GM21576 (cell line): ENCODE results near the gene EIF5A.

ENCODE experiments used
- ATAC-seq: cut with Tn5 transposase; IDR thresholded peaks from one replicate; pipeline ENCODE4 v1.9.1; 2021; ENCODE audit warnings: mild to moderate bottlenecking, moderate library complexity; ENCODE audit not compliant: unreplicated experiment

The EIF5A gene

DNA sequence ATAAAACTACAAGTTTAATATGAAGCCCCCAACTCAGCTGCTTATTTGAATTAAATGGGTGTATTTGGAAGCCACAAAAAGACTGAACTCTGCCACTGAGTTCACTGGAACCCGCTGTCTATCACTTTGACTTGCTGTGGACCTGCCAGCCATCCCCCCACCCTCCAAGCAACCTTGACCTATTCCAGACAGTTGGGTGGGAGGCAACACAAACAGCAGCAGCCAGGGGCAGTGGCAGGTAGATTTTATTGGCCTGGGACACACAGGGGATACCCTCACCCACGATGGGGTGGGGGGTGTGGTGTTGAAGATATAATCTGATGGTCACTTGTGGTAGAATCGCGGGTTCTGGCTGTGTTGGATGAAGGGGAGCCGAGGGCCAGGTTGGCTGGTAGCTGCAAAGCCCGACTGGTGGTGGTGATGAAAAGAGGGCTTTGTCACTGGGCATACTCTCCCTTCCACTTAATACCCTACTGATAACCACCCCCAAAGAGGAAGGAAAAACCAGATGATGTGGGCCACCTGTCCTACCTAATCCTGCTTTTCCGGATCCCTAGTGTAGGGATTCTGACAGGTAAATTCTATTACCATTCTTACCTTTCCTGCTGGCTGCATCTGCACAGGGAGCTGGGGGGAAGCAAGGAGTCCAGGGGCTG lies 5.1 kb downstream of the EIF5A start:
- ATAC-seq = no peak

DNA sequence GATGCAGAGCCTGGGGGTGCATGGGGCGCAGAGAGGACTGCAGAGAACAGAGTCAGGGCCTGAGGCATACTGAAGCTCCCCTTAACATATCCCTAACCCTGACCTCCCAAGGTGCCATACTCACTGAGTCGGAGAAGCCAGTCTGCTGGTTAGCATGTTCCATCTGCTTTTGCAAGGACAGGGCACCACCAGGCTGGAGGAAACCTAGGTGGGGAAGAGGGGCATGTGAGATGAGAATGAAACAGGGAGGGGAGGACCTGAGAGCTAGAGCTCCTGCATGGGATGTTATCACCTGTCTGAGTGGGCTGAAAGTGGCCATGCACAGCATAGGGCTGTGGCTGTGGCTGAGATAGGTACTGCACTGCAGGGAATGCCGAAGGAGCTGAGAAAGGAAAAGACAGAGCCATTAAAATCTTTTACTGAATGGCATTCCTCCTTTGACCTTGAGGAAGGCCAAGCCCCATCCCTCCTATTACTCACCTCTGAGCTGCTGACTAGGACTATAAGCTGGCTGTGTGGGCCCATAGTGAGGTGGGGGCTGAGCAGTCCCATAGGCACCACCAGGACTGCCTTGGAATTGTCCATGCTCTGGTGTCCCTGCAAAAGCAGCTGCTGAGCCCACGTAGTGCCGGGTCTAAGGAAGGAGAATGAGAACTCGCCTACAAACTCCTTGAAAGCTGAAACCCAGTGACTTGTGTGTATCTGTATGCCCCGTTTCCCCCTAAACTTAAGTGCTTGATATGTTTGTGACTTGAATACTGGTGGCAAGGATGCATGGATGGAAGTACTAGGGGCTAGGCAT lies 5.9 kb downstream of the EIF5A start:
- no peak for ATAC-seq

DNA sequence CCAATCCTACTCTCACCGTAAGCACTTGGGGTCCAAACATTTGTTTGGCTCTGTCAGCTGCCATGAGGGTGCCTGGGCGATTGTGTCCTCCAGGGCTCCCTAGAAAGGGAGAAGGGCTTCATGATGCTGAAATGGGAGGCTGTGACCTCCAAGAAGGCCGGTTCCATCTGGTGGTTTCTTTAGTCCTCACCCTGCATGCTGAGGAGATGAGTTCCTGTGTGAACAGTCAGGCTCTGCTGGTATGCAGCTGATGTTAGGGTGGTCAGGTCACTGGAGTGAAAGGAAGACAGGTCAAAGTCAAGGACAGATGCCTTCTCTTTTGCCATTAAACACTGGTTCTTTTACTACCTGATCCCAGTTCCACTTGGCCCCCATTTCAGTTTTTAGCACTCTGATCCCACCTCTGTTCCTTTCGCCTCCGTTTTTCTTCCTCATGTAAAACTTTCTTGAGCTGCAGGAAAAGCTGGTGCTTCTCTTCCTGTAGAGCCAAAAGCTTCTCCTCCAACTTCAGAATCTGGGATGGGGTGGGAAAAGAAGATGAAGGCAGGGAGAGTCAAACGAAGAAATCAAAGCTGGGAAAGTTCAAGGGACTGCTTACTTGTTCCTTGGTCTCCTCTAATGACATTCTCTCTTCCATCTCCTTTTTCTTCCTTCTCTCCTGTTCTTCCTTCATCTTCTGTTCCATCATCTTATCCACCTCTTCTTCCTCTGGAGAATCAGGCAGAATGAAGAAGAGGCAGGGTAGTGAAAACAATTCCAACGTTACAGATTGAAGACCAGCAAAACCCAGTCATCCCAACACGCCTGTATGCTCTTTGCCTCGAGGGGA lies 6.7 kb downstream of the EIF5A start:
- no peak for ATAC-seq

- ATAC-seq = peak; percentile 64
Measured at GRCh38 chr17:7314719-7315569, 7.5 kb downstream of the EIF5A start, which contains the start of gene GPS2. Gene GPS2, minus strand, starts transcription at chr17:7315360. Its CDS starts 308 bp downstream, at chr17:7315052.

- no peak for ATAC-seq
Measured at GRCh38 chr17:7315570-7316235, 8.3 kb downstream of the EIF5A start.

DNA sequence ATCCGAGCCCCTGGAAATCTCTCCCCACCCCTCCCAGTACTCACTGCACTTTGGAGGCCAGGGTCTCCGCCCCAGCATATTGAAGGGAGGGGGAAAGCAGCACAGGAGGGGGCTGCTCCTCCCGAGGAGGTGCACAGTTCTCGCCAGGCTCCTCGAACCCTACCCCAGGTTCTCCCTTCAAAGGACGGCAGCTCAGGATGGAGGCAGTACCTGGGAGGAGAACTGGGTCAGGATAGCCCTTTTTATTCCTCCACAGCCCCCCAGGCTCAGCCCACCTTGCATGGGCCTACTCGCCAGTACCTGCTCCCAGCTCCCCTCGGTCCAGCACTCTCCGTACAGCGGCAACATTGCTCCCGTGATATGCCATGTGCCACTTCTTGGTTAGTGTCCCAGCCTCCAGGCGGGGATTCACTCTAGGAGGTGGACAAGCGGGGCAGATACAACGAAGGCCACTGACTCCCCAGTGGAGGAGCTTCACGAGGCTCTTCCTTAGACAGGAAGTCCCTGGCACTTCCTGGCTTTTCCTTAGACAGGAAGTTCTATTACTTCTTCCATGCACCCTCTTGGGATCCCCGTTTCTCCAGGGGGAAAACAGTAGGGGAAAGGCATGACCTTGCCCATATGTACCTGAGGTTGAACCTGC lies 9.9 kb downstream of the EIF5A start:
- no peak for ATAC-seq

- ATAC-seq = no peak
Measured at GRCh38 chr17:7318121-7318860, 10.9 kb downstream of the EIF5A start.

GRCh38 chr17:7321466-7321865 lies 14.0 kb downstream of the EIF5A start:
- ATAC-seq = no peak

GRCh38 chr17:7322520-7323194 lies 15.2 kb downstream of the EIF5A start:
- no peak for ATAC-seq

- ATAC-seq = no peak
Measured at GRCh38 chr17:7323731-7324437, 16.5 kb downstream of the EIF5A start.

- no peak for ATAC-seq
Measured at GRCh38 chr17:7324438-7324779, 17.0 kb downstream of the EIF5A start.

GRCh38 chr17:7325031-7325528 lies 17.7 kb downstream of the EIF5A start:
- no peak for ATAC-seq

GRCh38 chr17:7326186-7326585 lies 18.8 kb downstream of the EIF5A start:
- no peak for ATAC-seq

DNA sequence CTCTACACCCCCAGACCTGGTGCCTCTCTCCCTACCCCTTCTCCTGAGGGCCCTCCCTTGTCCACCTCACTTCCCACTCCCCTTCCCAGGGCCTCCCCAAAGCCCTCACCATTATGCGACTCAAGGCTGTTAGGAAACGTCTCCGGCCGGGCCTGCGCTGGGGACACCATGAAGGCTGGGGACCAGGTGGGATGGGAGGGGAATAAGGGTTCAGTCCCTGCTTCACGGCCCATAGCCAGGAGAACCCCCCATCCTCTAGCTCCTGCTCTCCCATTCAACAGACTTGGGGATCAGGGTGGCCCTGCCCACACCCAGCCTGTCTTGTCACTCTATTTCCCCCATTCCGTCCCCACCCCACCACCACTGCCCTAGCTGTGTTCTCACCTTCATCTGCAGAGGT lies 19.6 kb downstream of the EIF5A start:
- ATAC-seq = no peak

DNA sequence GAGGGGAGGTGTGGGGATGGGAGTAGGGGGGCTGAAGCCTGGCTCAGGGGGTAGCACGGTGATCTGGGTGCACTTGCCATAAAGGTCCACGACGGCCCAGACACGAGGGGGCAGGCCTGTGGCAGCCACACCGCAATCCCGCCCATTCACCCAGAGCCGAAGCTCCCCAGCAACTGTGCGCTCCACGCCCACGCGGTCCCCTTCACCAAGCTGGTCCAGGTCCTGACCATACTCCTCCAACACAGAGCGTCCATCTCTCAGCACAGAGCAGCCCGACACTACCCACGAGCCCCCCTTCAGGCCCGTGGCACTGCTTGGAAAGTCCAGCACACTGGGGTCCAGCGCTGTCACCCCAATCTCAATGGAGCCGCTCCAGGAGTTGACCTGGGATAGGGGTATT lies 20.1 kb downstream of the EIF5A start:
- ATAC-seq = no peak

GRCh38 chr17:7328009-7328408 lies 20.6 kb downstream of the EIF5A start:
- no peak for ATAC-seq

DNA sequence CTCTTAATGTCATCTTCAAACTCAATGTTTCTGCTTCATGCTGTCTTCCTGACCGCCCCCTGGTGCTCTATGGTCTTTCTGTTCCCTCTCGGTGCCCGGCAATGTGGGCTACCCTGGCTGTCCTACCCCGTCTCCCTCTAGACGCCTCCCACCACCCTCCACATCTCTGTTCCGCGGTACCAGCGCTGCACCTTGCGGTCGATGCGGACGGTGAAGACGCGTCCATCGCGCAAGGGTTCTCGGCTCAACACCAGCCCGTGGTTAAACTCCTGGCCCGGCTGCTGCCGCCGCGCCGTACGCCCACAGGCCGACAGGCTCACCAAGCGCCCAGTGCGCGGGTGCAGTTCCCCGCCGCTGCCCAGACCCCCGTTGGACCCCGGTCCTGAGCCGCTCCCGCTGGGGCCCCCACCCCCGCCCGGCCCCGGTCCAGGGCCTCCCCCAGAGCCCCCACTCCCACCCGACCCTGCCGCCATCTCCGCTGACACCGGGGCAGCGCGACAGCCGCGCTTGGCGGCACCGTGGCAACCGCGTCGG lies 21.5 kb downstream of the EIF5A start, which contains the start of gene NEURL4:
NEURL4 (minus strand) TSS at position 496 of the 534 bp plus-strand sequence; CDS start at position 473, 23 bp downstream.
- ATAC-seq = peak; percentile 12
